ENCODE data around the gene VASH1. TPM values are rescaled to one million over a fixed set of nuclear protein-coding genes. Genes with fewer than 3 reads are reported as not detected.
A peak's percentile ranks its signal among the peaks of the same experiment; 100 is the strongest.

VASH1 gene
- total RNA-seq, 3 donors from 2014 or later: 4.8 to 11.6 (median 5.4) TPM

DNA sequence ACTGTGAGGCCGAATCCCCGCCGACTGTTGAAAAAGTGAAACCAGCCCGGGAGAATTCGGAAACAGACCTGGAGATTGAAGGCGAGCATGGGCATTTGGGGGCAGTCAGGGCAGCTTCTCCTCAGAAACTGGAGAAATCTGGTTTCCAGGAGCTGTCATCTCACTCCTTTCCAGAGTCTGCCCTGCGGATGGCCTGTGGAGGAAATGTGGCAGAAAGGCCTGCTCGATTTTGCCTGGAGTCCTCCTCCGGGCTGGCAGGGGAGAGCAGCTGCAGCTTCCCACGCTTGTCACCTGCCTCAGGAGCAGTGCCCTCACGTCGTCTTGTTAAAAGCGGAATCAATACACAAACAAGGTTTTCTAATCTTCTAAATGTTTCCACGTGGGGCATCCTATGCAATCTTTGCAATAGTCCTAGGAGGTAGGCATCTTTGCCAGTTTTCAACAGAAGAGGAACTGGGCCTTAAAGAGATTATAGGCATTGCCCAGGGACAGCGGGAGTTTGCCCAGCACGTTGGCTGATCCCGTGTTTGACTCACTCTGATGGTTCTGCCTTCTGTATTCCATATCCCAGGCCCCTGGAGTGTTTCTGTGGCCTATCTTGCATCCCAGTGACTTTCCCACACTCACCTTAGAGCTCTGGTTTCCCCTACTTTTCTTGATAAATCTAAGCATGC is 67.2 kb downstream of the VASH1 start:
- Histone ChIP-seq H3K36me3 (ENCODE audit: low read depth) (no peaks in the 10 kb centered on the region), H3K9me3 (no peaks in the 10 kb centered on the region), H3K4me1 (ENCODE audit: low read depth) (no peaks in the 10 kb centered on the region), H3K4me3 (no peak overlapping the region)
- intact Hi-C loops (cut with DNase I, micrococcal nuclease): no loop called here
- DNase-seq: no peak
- TF ChIP-seq, protein P1, sequence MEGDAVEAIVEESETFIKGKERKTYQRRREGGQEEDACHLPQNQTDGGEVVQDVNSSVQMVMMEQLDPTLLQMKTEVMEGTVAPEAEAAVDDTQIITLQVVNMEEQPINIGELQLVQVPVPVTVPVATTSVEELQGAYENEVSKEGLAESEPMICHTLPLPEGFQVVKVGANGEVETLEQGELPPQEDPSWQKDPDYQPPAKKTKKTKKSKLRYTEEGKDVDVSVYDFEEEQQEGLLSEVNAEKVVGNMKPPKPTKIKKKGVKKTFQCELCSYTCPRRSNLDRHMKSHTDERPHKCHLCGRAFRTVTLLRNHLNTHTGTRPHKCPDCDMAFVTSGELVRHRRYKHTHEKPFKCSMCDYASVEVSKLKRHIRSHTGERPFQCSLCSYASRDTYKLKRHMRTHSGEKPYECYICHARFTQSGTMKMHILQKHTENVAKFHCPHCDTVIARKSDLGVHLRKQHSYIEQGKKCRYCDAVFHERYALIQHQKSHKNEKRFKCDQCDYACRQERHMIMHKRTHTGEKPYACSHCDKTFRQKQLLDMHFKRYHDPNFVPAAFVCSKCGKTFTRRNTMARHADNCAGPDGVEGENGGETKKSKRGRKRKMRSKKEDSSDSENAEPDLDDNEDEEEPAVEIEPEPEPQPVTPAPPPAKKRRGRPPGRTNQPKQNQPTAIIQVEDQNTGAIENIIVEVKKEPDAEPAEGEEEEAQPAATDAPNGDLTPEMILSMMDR (IDR thresholded peaks at IDR 0.05): no peak
- no peak for ATAC-seq

DNA sequence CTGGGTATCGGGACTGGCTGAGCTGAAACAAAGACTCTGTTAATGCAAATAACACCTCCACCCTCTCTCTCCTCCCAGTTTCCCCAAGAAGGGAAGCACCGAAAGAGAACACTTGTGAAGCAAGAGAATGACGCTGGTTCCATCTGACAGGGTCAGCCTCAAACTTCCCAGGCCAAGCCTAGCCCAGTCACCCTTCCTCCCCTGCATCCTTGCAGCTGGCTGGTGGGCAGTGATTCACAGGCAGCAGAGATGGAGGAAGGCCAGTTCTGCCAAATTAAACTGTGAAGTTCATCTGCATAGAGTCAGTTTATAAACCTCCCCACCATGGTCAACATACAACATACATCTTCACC is 67.7 kb downstream of the VASH1 start:
- H3K4me3 ChIP-seq: no peak overlapping the region
- TF ChIP-seq, protein P1 (IDR thresholded peaks at IDR 0.05): no peak
- intact Hi-C loops (cut with DNase I, micrococcal nuclease): no loop called here
- H3K4me1 ChIP-seq (ENCODE audit: low read depth): no peaks in the 10 kb centered on the region
- no peaks in the 10 kb centered on the region for H3K36me3 ChIP-seq (ENCODE audit: low read depth)
- ATAC-seq (no peak), DNase-seq (no peak)
- H3K9me3 ChIP-seq: no peaks in the 10 kb centered on the region

DNA sequence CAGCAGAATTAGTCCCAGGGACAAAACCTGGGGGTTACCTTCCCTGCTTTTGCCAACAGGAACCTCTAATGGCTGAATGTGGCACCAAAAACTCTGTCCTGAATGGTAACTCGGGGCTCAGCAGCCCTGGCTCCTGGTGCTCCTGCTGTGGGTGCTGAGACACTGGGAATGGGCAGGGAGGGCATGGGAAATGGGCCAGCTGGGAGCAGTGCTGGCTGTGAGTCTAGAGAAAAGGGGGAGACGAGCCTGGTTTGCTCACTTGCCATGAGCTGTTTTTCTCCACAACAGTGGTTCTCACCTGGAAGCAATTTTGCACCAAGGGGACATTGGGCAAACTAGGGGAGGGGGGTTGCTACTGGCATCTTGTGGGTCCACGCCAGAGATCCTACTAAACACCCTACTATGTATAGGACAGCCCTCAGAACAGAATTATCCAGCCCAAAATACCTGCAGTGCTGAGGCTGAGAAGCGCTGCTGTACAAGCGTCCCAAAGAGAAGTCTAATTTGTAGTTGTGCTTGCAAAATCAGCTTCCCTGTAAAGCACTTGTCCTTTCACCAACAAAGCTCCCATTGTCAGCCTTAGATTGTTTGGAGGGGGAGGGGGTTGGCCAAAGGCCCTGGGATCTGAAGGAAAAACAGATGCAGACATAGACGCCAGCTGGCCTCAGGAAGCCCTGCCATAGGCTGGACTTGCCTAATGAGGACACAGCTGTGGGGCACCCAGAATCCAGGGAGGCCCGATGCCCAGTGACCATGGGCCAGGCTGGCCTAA is 68.6 kb downstream of the VASH1 start:
- ATAC-seq: peak; percentile 42
- Histone ChIP-seq H3K4me1 (ENCODE audit: low read depth) (no peaks in the 10 kb centered on the region), H3K4me3 (no peak overlapping the region)

DNA sequence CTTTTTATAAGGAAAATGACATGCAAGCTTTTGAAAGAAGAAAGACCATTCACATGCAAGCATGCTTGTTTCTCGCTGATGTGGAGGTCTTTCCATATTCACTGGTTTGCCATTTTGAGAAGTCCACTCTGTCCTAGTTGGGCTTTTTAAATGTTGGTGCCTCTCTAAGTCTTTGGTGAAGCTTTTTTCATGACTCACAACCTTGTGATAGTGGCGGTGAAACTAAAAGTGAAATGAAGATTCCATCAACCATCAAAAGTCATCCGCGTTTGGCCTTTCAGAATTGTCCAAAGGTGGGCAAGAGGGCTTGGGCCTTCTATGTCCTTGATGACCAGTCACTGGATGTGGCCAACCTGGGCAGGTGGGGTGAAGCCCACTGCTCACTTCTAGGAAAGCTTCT is 69.3 kb downstream of the VASH1 start:
- TF ChIP-seq, protein P1 (IDR thresholded peaks at IDR 0.05): no peak
- Histone ChIP-seq H3K4me3 (no peak overlapping the region), H3K36me3 (ENCODE audit: low read depth) (no peaks in the 10 kb centered on the region), H3K9me3 (no peaks in the 10 kb centered on the region), H3K4me1 (ENCODE audit: low read depth) (no peaks in the 10 kb centered on the region)
- ATAC-seq: no peak
- intact Hi-C loops (cut with DNase I, micrococcal nuclease): no loop called here
- DNase-seq: no peak

More for the DNA sequence above, 68.6 kb downstream of the VASH1 start:
- DNase-seq: no peak
- TF ChIP-seq, protein P1 (IDR thresholded peaks at IDR 0.05): no peak
- H3K9me3 ChIP-seq: no peaks in the 10 kb centered on the region
- intact Hi-C loops (cut with DNase I, micrococcal nuclease): no loop called here
- H3K36me3 ChIP-seq (ENCODE audit: low read depth): no peaks in the 10 kb centered on the region

DNA sequence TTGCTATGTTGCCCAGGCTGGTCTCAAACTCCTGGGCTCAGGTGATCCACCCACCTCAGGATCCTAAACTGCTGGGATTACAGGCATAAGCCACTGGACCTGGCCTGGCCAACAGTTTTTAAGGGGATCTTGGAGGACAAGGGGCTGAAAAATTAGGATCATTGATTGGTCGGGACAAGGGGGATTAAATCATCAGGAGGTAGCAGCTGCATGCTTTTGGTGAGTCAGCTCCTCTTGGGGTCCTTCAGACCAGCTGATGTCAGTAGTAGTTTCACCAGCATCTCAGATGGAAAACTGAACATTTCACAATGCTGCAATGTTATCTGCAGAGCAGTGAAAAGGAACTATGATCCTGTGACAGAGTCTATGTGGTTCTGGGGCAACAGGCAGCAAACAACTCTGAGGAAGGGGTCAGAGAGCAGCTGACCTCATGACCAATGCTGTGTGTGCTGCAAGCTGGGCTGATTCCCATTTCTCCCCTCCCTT is 71.3 kb downstream of the VASH1 start:
- no peaks in the 10 kb centered on the region for H3K36me3 ChIP-seq (ENCODE audit: low read depth)
- intact Hi-C loops (cut with DNase I, micrococcal nuclease): no loop called here
- no peak overlapping the region for H3K4me3 ChIP-seq
- no peaks in the 10 kb centered on the region for H3K4me1 ChIP-seq (ENCODE audit: low read depth)
- no peak for DNase-seq
- TF ChIP-seq, protein P1 (IDR thresholded peaks at IDR 0.05): no peak
- no peaks in the 10 kb centered on the region for H3K9me3 ChIP-seq
- ATAC-seq: peak; percentile 8

Other genes with a start within 250 kb of the VASH1 start
- 10 to 100 TPM; 12.6 to 17.1 (median 13.5) TPM for gene ANGEL1, start 51.4 kb downstream of the VASH1 start, total RNA-seq
- not detected for gene LRRC74A, start 64.9 kb downstream of the VASH1 start, total RNA-seq

All from mucosa of descending colon (tissue), 3 donors.